Activated naive CD8-positive, alpha-beta T cell (primary cell): ENCODE results near the gene PDGFD.

ENCODE experiments used
- H3K27ac Mint-ChIP-seq: one replicate; pipeline ENCODE4 v1.8.0; 2021; ENCODE audit warnings: mixed read lengths
- H3K27me3 Mint-ChIP-seq: one replicate; pipeline ENCODE4 v1.8.0; 2021; ENCODE audit warnings: mixed read lengths
- H3K36me3 Mint-ChIP-seq: one replicate; pipeline ENCODE4 v1.8.0; 2021; ENCODE audit warnings: mixed read lengths
- H3K4me1 Mint-ChIP-seq: one replicate; pipeline ENCODE4 v1.8.0; 2021; ENCODE audit warnings: low read depth, mixed read lengths
- H3K4me3 Mint-ChIP-seq: one replicate; pipeline ENCODE4 v1.8.0; 2021; ENCODE audit warnings: mild to moderate bottlenecking, mixed read lengths
- H3K9me3 Mint-ChIP-seq: one replicate; pipeline ENCODE4 v1.8.0; 2021; ENCODE audit warnings: low read depth, mixed read lengths

The PDGFD gene

GRCh38 chr11:103963648-103964047 is 200.3 kb downstream of the PDGFD start:
- Mint-ChIP-seq H3K27me3 (no peaks in the 10 kb centered on the region), H3K36me3 (no peaks in the 10 kb centered on the region), H3K4me3 (no peak overlapping the region), H3K27ac (no peak overlapping the region), H3K4me1 (no peaks in the 10 kb centered on the region), H3K9me3 (peaks cover 9% of the 10 kb centered on the region)

- Mint-ChIP-seq H3K9me3 (no peaks in the 10 kb centered on the region), H3K4me1 (no peaks in the 10 kb centered on the region), H3K27me3 (no peaks in the 10 kb centered on the region), H3K36me3 (no peaks in the 10 kb centered on the region), H3K4me3 (no peak overlapping the region), H3K27ac (no peak overlapping the region)
Measured at GRCh38 chr11:103961010-103961409, 202.9 kb downstream of the PDGFD start.

- no peaks in the 10 kb centered on the region for H3K9me3 Mint-ChIP-seq
Measured at GRCh38 chr11:103960108-103960507, 203.8 kb downstream of the PDGFD start.

GRCh38 chr11:103959279-103959942 is 204.5 kb downstream of the PDGFD start:
- Mint-ChIP-seq H3K27ac (no peak overlapping the region), H3K36me3 (no peaks in the 10 kb centered on the region)

More at GRCh38 chr11:103960108-103960507, 203.8 kb downstream of the PDGFD start:
- Mint-ChIP-seq H3K4me1 (no peaks in the 10 kb centered on the region), H3K4me3 (no peak overlapping the region), H3K27ac (no peak overlapping the region), H3K27me3 (no peaks in the 10 kb centered on the region), H3K36me3 (no peaks in the 10 kb centered on the region)

GRCh38 chr11:103958475-103959215 is 205.3 kb downstream of the PDGFD start:
- no peaks in the 10 kb centered on the region for H3K36me3 Mint-ChIP-seq
- no peaks in the 10 kb centered on the region for H3K9me3 Mint-ChIP-seq
- no peak overlapping the region for H3K27ac Mint-ChIP-seq
- no peaks in the 10 kb centered on the region for H3K27me3 Mint-ChIP-seq
- no peaks in the 10 kb centered on the region for H3K4me1 Mint-ChIP-seq
- H3K4me3 Mint-ChIP-seq = no peak overlapping the region

More at GRCh38 chr11:103959279-103959942, 204.5 kb downstream of the PDGFD start:
- Mint-ChIP-seq H3K4me3 (no peak overlapping the region), H3K27me3 (no peaks in the 10 kb centered on the region), H3K9me3 (no peaks in the 10 kb centered on the region), H3K4me1 (no peaks in the 10 kb centered on the region)

- Mint-ChIP-seq H3K36me3 (no peaks in the 10 kb centered on the region), H3K27ac (no peak overlapping the region), H3K4me1 (no peaks in the 10 kb centered on the region), H3K9me3 (no peaks in the 10 kb centered on the region), H3K27me3 (peaks cover 3% of the 10 kb centered on the region), H3K4me3 (no peak overlapping the region)
Measured at GRCh38 chr11:103953797-103954486, 210.0 kb downstream of the PDGFD start.

GRCh38 chr11:103949781-103950180 is 214.2 kb downstream of the PDGFD start:
- Mint-ChIP-seq H3K27me3 (peaks cover 3% of the 10 kb centered on the region), H3K27ac (no peak overlapping the region), H3K4me1 (no peaks in the 10 kb centered on the region), H3K4me3 (no peak overlapping the region), H3K36me3 (no peaks in the 10 kb centered on the region), H3K9me3 (no peaks in the 10 kb centered on the region)

- no peaks in the 10 kb centered on the region for H3K4me1 Mint-ChIP-seq
- H3K36me3 Mint-ChIP-seq = no peaks in the 10 kb centered on the region
- H3K9me3 Mint-ChIP-seq = no peaks in the 10 kb centered on the region
- H3K4me3 Mint-ChIP-seq = no peak overlapping the region
- H3K27me3 Mint-ChIP-seq = peaks cover 3% of the 10 kb centered on the region
- no peak overlapping the region for H3K27ac Mint-ChIP-seq
Measured at GRCh38 chr11:103948187-103948763, 215.7 kb downstream of the PDGFD start.

GRCh38 chr11:103947546-103947919 is 216.4 kb downstream of the PDGFD start:
- Mint-ChIP-seq H3K27ac (no peak overlapping the region), H3K9me3 (no peaks in the 10 kb centered on the region), H3K36me3 (no peaks in the 10 kb centered on the region), H3K4me1 (no peaks in the 10 kb centered on the region), H3K27me3 (peaks cover 3% of the 10 kb centered on the region), H3K4me3 (no peak overlapping the region)

GRCh38 chr11:103946793-103947545 is 217.0 kb downstream of the PDGFD start:
- no peak overlapping the region for H3K27ac Mint-ChIP-seq
- H3K4me1 Mint-ChIP-seq = no peaks in the 10 kb centered on the region
- H3K36me3 Mint-ChIP-seq = no peaks in the 10 kb centered on the region
- H3K9me3 Mint-ChIP-seq = no peaks in the 10 kb centered on the region
- no peak overlapping the region for H3K4me3 Mint-ChIP-seq
- H3K27me3 Mint-ChIP-seq = peaks cover 3% of the 10 kb centered on the region

- no peaks in the 10 kb centered on the region for H3K9me3 Mint-ChIP-seq
- H3K36me3 Mint-ChIP-seq = no peaks in the 10 kb centered on the region
- H3K4me3 Mint-ChIP-seq = no peak overlapping the region
- H3K4me1 Mint-ChIP-seq = no peaks in the 10 kb centered on the region
- H3K27ac Mint-ChIP-seq = no peak overlapping the region
- H3K27me3 Mint-ChIP-seq = no peaks in the 10 kb centered on the region
Measured at GRCh38 chr11:103944251-103944940, 219.6 kb downstream of the PDGFD start.

GRCh38 chr11:103942646-103943045 is 221.3 kb downstream of the PDGFD start:
- H3K27me3 Mint-ChIP-seq = no peaks in the 10 kb centered on the region
- no peaks in the 10 kb centered on the region for H3K36me3 Mint-ChIP-seq
- H3K4me3 Mint-ChIP-seq = no peak overlapping the region
- no peaks in the 10 kb centered on the region for H3K9me3 Mint-ChIP-seq
- no peaks in the 10 kb centered on the region for H3K4me1 Mint-ChIP-seq
- no peak overlapping the region for H3K27ac Mint-ChIP-seq

GRCh38 chr11:103940551-103940950 is 223.4 kb downstream of the PDGFD start:
- Mint-ChIP-seq H3K4me3 (no peak overlapping the region), H3K9me3 (no peaks in the 10 kb centered on the region), H3K27me3 (no peaks in the 10 kb centered on the region), H3K36me3 (no peaks in the 10 kb centered on the region), H3K4me1 (no peaks in the 10 kb centered on the region), H3K27ac (no peak overlapping the region)

- no peaks in the 10 kb centered on the region for H3K27me3 Mint-ChIP-seq
- H3K4me1 Mint-ChIP-seq = no peaks in the 10 kb centered on the region
- no peak overlapping the region for H3K4me3 Mint-ChIP-seq
- H3K9me3 Mint-ChIP-seq = no peaks in the 10 kb centered on the region
- no peak overlapping the region for H3K27ac Mint-ChIP-seq
- no peaks in the 10 kb centered on the region for H3K36me3 Mint-ChIP-seq
Measured at GRCh38 chr11:103939694-103940093, 224.3 kb downstream of the PDGFD start.
